Measurements from ENCODE around the gene IGLON5. TPM values are rescaled to one million over a fixed set of nuclear protein-coding genes. Genes with fewer than 3 reads are reported as not detected.

Gene IGLON5
- total RNA-seq, 1 donor from 2014 or later, result 18.0 TPM

GRCh38 chr19:51377422-51377821 is 66.0 kb downstream of the IGLON5 start:
- no peak for TF ChIP-seq CTCF (conservative IDR thresholded peaks at IDR 0.05)
- no peak overlapping the region for H3K27ac Mint-ChIP-seq
- peaks cover 3% of the 10 kb centered on the region for H3K27me3 Mint-ChIP-seq
- H3K9me3 Mint-ChIP-seq, result no peaks in the 10 kb centered on the region
- H3K4me3 Mint-ChIP-seq, result no peak overlapping the region
- DNase-seq (ENCODE audit: extremely low spot score, unreplicated experiment), result no peak
- H3K36me3 Mint-ChIP-seq, result no peaks in the 10 kb centered on the region
- H3K4me1 Mint-ChIP-seq (ENCODE audit: unreplicated experiment), result no peaks in the 10 kb centered on the region

GRCh38 chr19:51380379-51380778 is 68.9 kb downstream of the IGLON5 start:
- no peak for TF ChIP-seq CTCF (conservative IDR thresholded peaks at IDR 0.05)
- H3K27me3 Mint-ChIP-seq, result peaks cover 3% of the 10 kb centered on the region

More at GRCh38 chr19:51380379-51380778, 68.9 kb downstream of the IGLON5 start:
- Mint-ChIP-seq H3K9me3 (no peaks in the 10 kb centered on the region), H3K27ac (no peak overlapping the region), H3K4me1 (ENCODE audit: unreplicated experiment) (no peaks in the 10 kb centered on the region), H3K36me3 (no peaks in the 10 kb centered on the region), H3K4me3 (no peak overlapping the region)
- no peak for DNase-seq (ENCODE audit: extremely low spot score, unreplicated experiment)

Other genes with a start within 250 kb of the IGLON5 start
- 1.5 and 4.7 TPM in 2 replicates for gene KLK13, start 246.6 kb upstream of the IGLON5 start, total RNA-seq (ENCODE audit: low replicate concordance)
- 0.29 and 0.43 TPM in 2 replicates for gene KLK14, start 228.8 kb upstream of the IGLON5 start, total RNA-seq (ENCODE audit: low replicate concordance)
- 8.4 and 9.3 TPM in 2 replicates for gene CTU1, start 203.2 kb upstream of the IGLON5 start, total RNA-seq (ENCODE audit: low replicate concordance)
- gene SIGLEC9, start 186.7 kb upstream of the IGLON5 start, total RNA-seq (ENCODE audit: low replicate concordance), result not detected in 2 replicates
- not detected in 2 replicates for gene SIGLEC7, start 169.3 kb upstream of the IGLON5 start, total RNA-seq (ENCODE audit: low replicate concordance)
- gene CD33, start 86.6 kb upstream of the IGLON5 start, total RNA-seq (ENCODE audit: low replicate concordance), result not detected in 2 replicates
- not detected in 2 replicates for gene SIGLECL1, start 60.6 kb upstream of the IGLON5 start, total RNA-seq (ENCODE audit: low replicate concordance)
- 2.4 and 5.9 TPM in 2 replicates for gene VSIG10L, start 30.5 kb downstream of the IGLON5 start, total RNA-seq (ENCODE audit: low replicate concordance)
- gene ETFB, start 54.7 kb downstream of the IGLON5 start, total RNA-seq (ENCODE audit: low replicate concordance), result 76.3 and 81.9 TPM in 2 replicates
- gene CLDND2, start 57.4 kb downstream of the IGLON5 start, total RNA-seq (ENCODE audit: low replicate concordance), result 0.97 TPM in 1 of 2 replicates, not detected in the other
- not detected in 2 replicates for gene NKG7, start 61.0 kb downstream of the IGLON5 start, total RNA-seq (ENCODE audit: low replicate concordance)
- 19.5 TPM in 1 of 2 replicates, not detected in the other for gene LIM2, start 76.3 kb downstream of the IGLON5 start, total RNA-seq (ENCODE audit: low replicate concordance)
- 0.43 TPM in 1 of 2 replicates, not detected in the other for gene C19orf84, start 78.9 kb downstream of the IGLON5 start, total RNA-seq (ENCODE audit: low replicate concordance)
- not detected in 2 replicates for gene SIGLEC10, start 106.0 kb downstream of the IGLON5 start, total RNA-seq (ENCODE audit: low replicate concordance)
- not detected in 2 replicates for gene SIGLEC8, start 146.8 kb downstream of the IGLON5 start, total RNA-seq (ENCODE audit: low replicate concordance)
- gene CEACAM18, start 166.9 kb downstream of the IGLON5 start, total RNA-seq (ENCODE audit: low replicate concordance), result 0.19 TPM in 1 of 2 replicates, not detected in the other
- gene SIGLEC12, start 190.2 kb downstream of the IGLON5 start, total RNA-seq (ENCODE audit: low replicate concordance), result not detected in 2 replicates
- gene SIGLEC6, start 220.0 kb downstream of the IGLON5 start, total RNA-seq (ENCODE audit: low replicate concordance), result not detected in 2 replicates